A549 (cell line): ENCODE results near the gene OTOG. TPM values are rescaled to one million over a fixed set of nuclear protein-coding genes. Genes with fewer than 3 reads are reported as not detected.

Experiments
- ATAC-seq, 2 experiments: fragments of 200-7000 bp in 1 of 2; fragments of >200 bp in 1 of 2; cut with Nextera tagmentation in 1 of 2; cut with Tn5 transposase in 1 of 2; 3 replicates each; pipeline versions ENCODE4 v1.8.0 to v1.9.1; 2018 to 2020; ENCODE audit warnings: mild to moderate bottlenecking in 1 of 2, moderate library complexity in 1 of 2
- CTCF ChIA-PET: fragments of 300-600 bp; sonication (Branson Sonifier 250); formaldehyde crosslinking; extraction: SDS; loops from one replicate; lab custom pipeline; 2021; ENCODE audit warnings: antibody characterized with exemption, inconsistent platforms; lab: Yijun Ruan, JAX
- POLR2A ChIA-PET: fragments of 350-600 bp; formaldehyde crosslinking; extraction: SDS; loops from one replicate; lab custom pipeline; 2021; ENCODE audit warnings: antibody characterized with exemption, inconsistent platforms; lab: Yijun Ruan, JAX
- DNase-seq, 2 experiments: peaks; one replicate each; pipeline versions ENCODE4 v3.0.0 to v3.0.0-alpha.2; 2011 to 2016; ENCODE audit warnings: low read depth in 1 of 2, low spot score in 1 of 2
- FAIRE-seq: peaks from 2 replicates; lab custom pipeline; 2011; peaks lifted over from hg19 to GRCh38; lab: Jason Lieb, UNC
- H3K27ac ChIP-seq, 2 experiments: fragments of >200 bp; sonication (Bioruptor Twin); formaldehyde crosslinking; 3 replicates each; pipeline ENCODE4 v1.5.1; 2016 to 2017
- H3K4me1 ChIP-seq: fragments of >200 bp; sonication (Bioruptor Twin); formaldehyde crosslinking; 3 replicates; pipeline ENCODE4 v1.6.1; 2016
- H3K4me2 ChIP-seq: fragments of >200 bp; sonication (Bioruptor Twin); formaldehyde crosslinking; 3 replicates; pipeline ENCODE4 v1.6.1; 2016
- H3K4me3 ChIP-seq: fragments of >200 bp; sonication (Bioruptor Twin); formaldehyde crosslinking; 3 replicates; pipeline ENCODE4 v1.5.1; 2016
- H3K9me3 ChIP-seq: fragments of >200 bp; sonication (Bioruptor Twin); formaldehyde crosslinking; 3 replicates; pipeline ENCODE4 v1.6.1; 2016
- ATOH8 ChIP-seq: fragments of 250-450 bp; sonication (Bioruptor Pico); IDR thresholded peaks from 2 replicates; pipeline ENCODE4 v1.5.0; 2020; ENCODE audit warnings: low read depth, mild to moderate bottlenecking, moderate library complexity
- CHD2 ChIP-seq: fragments of 150-350 bp; IDR thresholded peaks from 2 replicates; pipeline ENCODE4 v1.6.1; 2014; ENCODE audit warnings: low read length; ENCODE audit not compliant: partially characterized antibody
- E2F6 ChIP-seq: IDR thresholded peaks from 2 replicates; pipeline ENCODE4 v1.6.1; 2012; ENCODE audit warnings: low read depth, borderline replicate concordance
- EHF ChIP-seq: fragments of 250-450 bp; sonication (Bioruptor Pico); IDR thresholded peaks from 2 replicates; pipeline ENCODE4 v1.5.0; 2020; ENCODE audit warnings: mild to moderate bottlenecking
- EHMT2 ChIP-seq: fragments of 200-600 bp; sonication (generic); IDR thresholded peaks from 2 replicates; pipeline ENCODE4 v1.6.1; 2016; ENCODE audit warnings: antibody characterized with exemption, low read depth, mild to moderate bottlenecking, moderate library complexity
- ESRRA ChIP-seq: fragments of 150-350 bp; IDR thresholded peaks from 2 replicates; pipeline ENCODE4 v1.6.1; 2014; ENCODE audit warnings: mild to moderate bottlenecking, low read length, borderline replicate concordance
- GATA3 ChIP-seq: IDR thresholded peaks from 2 replicates; pipeline ENCODE4 v1.6.1; 2012; ENCODE audit warnings: borderline replicate concordance
- HMGXB4 ChIP-seq: fragments of 250-450 bp; sonication (Bioruptor Pico); IDR thresholded peaks from 2 replicates; pipeline ENCODE4 v1.5.0; 2021; ENCODE audit warnings: mild to moderate bottlenecking, moderate library complexity, borderline replicate concordance
- HOXA7 ChIP-seq: fragments of 250-450 bp; sonication (Bioruptor Pico); IDR thresholded peaks from 2 replicates; pipeline ENCODE4 v1.5.0; 2020; ENCODE audit warnings: mild to moderate bottlenecking, moderate library complexity
- JUN ChIP-seq, 2 experiments: fragments of >200 bp; sonication (Bioruptor Twin); formaldehyde crosslinking; IDR thresholded peaks; 2 replicates in 1 of 2; 3 replicates in 1 of 2; pipeline ENCODE4 v1.6.1; 2016 to 2017
- NFE2L2 ChIP-seq: fragments of 150-350 bp; conservative IDR thresholded peaks from 2 replicates; pipeline ENCODE4 v1.6.1; 2014; ENCODE audit warnings: low read length
- PBX3 ChIP-seq: IDR thresholded peaks from 2 replicates; pipeline ENCODE4 v1.6.1; 2012
- PHF8 ChIP-seq: fragments of 200-600 bp; sonication (generic); IDR thresholded peaks from 2 replicates; pipeline ENCODE4 v1.6.1; 2016; ENCODE audit warnings: low read depth, mild to moderate bottlenecking, antibody characterized with exemption, moderate library complexity, borderline replicate concordance
- RARB ChIP-seq: fragments of 250-450 bp; sonication (Bioruptor Pico); IDR thresholded peaks from 2 replicates; pipeline ENCODE4 v1.8.0; 2021; ENCODE audit warnings: mild to moderate bottlenecking, moderate library complexity
- RFX5 ChIP-seq: fragments of 450-650 bp; IDR thresholded peaks from 2 replicates; pipeline ENCODE4 v1.7.1; 2014; ENCODE audit warnings: antibody characterized with exemption, mild to moderate bottlenecking, moderate library complexity
- SREBF2 ChIP-seq: fragments of 450-650 bp; IDR thresholded peaks from 2 replicates; pipeline ENCODE4 v1.6.1; 2014; ENCODE audit warnings: mild to moderate bottlenecking, moderate library complexity
- TFCP2L1 ChIP-seq: fragments of 250-450 bp; sonication (Bioruptor Pico); IDR thresholded peaks from 2 replicates; pipeline ENCODE4 v1.5.0; 2021; ENCODE audit warnings: mild to moderate bottlenecking
- ZC3H11A ChIP-seq: fragments of 450-650 bp; IDR thresholded peaks from 2 replicates; pipeline ENCODE4 v1.6.1; 2014; ENCODE audit warnings: antibody characterized with exemption, mild to moderate bottlenecking
- WGBS: methylation state at CpG from one replicate; pipeline ENCODE4 v1.1.6; 2017; ENCODE audit errors: missing lambda C conversion rate; 5-methylcytosine and 5-hydroxymethylcytosine counted together
- polyA plus RNA-seq, 4 experiments: library from polyadenylated mRNA; depleted of rRNA in 3 of 4; stranded (reverse); fragments of >200 nt; fragmentation: RNase III in 1 of 4; extraction: RNeasy Plus Mini Kit Qiagen cat#74134 plus additional on column Dnase treatment in 1 of 4; gene quantifications; 2 replicates in 3 of 4; 3 replicates in 1 of 4; pipeline ENCODE4 v1.2.3, GENCODE V29; 2011 to 2017
- TF ChIP-seq, protein P1 (sequence below): fragments of 200-600 bp; sonication (generic); IDR thresholded peaks from 2 replicates; pipeline ENCODE4 v1.6.1; 2016; ENCODE audit warnings: antibody characterized with exemption, mild to moderate bottlenecking, moderate library complexity
- TF ChIP-seq, protein P2 (sequence below): fragments of >200 bp; sonication (Bioruptor Twin); formaldehyde crosslinking; IDR thresholded peaks from 2 replicates; pipeline ENCODE4 v1.6.1; 2016
- TF ChIP-seq, protein P3 (sequence below): fragments of 150-350 bp; IDR thresholded peaks from 2 replicates; pipeline ENCODE4 v1.6.1; 2014; ENCODE audit warnings: low read depth, mild to moderate bottlenecking, low read length

The OTOG gene
- polyA plus RNA-seq, 2 of the 4 experiments (the other 2 are of a cell fraction) = not detected

DNA sequence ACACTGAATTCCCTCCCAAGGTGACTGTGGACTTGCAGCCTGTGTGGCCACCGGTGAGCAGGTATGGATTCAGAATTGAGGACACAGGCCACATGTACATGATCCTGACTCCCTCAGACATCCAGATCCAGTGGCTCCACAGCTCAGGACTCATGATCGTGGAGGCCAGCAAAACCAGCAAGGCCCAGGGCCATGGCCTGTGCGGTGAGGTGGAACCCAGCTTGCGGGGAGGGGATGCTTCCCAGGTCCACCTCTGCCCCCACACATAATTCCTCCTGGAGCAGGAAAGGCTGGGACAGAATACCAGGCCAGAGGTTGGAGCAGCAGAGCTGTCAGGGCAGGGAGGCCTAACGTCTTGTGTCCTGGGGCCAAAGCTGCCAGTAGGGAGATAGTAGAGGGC, 82.1 kb downstream of the OTOG start (continued):
- no peak for TF ChIP-seq ESRRA
- no peak for TF ChIP-seq CHD2
- no peak for TF ChIP-seq GATA3
- no peak for TF ChIP-seq ZC3H11A

- no peaks in the 10 kb centered on the region for H3K9me3 ChIP-seq
- 53% methylated on average over 2 of the region's 2 CpGs for WGBS
- TF ChIP-seq ATOH8 (CRISPR knock-in tag) = no peak
- TF ChIP-seq E2F6 = no peak
- TF ChIP-seq TFCP2L1 (CRISPR knock-in tag) = no peak
- no peak for TF ChIP-seq HMGXB4 (CRISPR knock-in tag)
- TF ChIP-seq SREBF2 = no peak
- no peak for TF ChIP-seq PHF8
- no peak for TF ChIP-seq RARB (CRISPR knock-in tag)
- TF ChIP-seq JUN (IDR thresholded peaks at IDR 0.05) = no peak
- TF ChIP-seq, protein P1, sequence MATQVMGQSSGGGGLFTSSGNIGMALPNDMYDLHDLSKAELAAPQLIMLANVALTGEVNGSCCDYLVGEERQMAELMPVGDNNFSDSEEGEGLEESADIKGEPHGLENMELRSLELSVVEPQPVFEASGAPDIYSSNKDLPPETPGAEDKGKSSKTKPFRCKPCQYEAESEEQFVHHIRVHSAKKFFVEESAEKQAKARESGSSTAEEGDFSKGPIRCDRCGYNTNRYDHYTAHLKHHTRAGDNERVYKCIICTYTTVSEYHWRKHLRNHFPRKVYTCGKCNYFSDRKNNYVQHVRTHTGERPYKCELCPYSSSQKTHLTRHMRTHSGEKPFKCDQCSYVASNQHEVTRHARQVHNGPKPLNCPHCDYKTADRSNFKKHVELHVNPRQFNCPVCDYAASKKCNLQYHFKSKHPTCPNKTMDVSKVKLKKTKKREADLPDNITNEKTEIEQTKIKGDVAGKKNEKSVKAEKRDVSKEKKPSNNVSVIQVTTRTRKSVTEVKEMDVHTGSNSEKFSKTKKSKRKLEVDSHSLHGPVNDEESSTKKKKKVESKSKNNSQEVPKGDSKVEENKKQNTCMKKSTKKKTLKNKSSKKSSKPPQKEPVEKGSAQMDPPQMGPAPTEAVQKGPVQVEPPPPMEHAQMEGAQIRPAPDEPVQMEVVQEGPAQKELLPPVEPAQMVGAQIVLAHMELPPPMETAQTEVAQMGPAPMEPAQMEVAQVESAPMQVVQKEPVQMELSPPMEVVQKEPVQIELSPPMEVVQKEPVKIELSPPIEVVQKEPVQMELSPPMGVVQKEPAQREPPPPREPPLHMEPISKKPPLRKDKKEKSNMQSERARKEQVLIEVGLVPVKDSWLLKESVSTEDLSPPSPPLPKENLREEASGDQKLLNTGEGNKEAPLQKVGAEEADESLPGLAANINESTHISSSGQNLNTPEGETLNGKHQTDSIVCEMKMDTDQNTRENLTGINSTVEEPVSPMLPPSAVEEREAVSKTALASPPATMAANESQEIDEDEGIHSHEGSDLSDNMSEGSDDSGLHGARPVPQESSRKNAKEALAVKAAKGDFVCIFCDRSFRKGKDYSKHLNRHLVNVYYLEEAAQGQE = no peak
- TF ChIP-seq EHMT2 = no peak
- TF ChIP-seq, protein P2, sequence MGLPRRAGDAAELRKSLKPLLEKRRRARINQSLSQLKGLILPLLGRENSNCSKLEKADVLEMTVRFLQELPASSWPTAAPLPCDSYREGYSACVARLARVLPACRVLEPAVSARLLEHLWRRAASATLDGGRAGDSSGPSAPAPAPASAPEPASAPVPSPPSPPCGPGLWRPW = no peak
- no peak for ATAC-seq
- no peak overlapping the region for H3K4me3 ChIP-seq
- H3K4me2 ChIP-seq = no peak overlapping the region
- no peak overlapping the region for H3K27ac ChIP-seq
- no peak for FAIRE-seq
- DNase-seq = no peak
- CTCF ChIA-PET = interaction anchor here (1.1 to 2.6 kb wide), 5 partner anchors 12 to 348 kb away, joined by 3 to 9 read pairs (median 4); no protein-coding TSS in a partner anchor
- POLR2A ChIA-PET = no interaction called here
- H3K4me1 ChIP-seq = no peaks in the 10 kb centered on the region
Observed at GRCh38 chr11:17630936-17631335, 83.9 kb downstream of the OTOG start.

DNA sequence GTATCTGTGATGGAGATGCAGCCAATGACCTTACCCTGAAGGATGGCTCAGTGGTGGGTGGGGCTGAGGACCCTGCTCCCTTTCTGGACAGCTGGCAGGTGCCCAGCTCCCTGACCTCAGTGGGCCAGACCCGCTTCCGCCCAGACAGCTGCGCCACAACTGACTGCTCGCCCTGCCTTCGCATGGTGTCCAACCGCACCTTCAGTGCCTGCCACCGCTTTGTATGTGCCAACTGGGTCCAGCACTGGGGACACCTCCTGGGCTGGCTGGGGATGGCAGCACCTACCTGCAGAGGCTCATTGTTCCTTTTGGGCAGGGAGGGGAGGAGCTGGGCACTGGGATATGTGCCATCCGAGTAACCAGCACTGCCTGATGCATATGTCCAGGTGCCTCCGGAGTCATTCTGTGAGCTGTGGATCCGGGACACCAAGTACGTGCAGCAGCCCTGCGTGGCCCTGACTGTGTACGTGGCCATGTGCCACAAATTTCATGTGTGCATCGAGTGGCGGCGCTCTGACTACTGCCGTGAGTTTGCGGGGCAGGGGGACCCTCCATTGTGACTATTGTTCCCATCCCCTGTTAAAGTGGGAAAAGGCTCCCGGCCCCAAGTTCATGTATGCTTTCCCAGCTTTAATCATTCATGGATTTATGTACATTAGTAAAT, 84.8 kb downstream of the OTOG start:
- WGBS = 60% methylated on average over 18 of the region's 19 CpGs
- no peak for DNase-seq
- no peak for FAIRE-seq
- CTCF ChIA-PET = interaction anchor here (1.1 to 2.6 kb wide), 4 partner anchors 12 to 347 kb away, joined by 3 to 9 read pairs (median 4); no protein-coding TSS in a partner anchor
- POLR2A ChIA-PET = no interaction called here
- no peaks in the 10 kb centered on the region for H3K9me3 ChIP-seq
- ATAC-seq = peak in 1 of 2 experiments; percentile 56; a peak in 3 of 6 replicates
- H3K4me2 ChIP-seq = no peak overlapping the region
- H3K27ac ChIP-seq = no peak overlapping the region
- H3K4me3 ChIP-seq = no peak overlapping the region
- no peaks in the 10 kb centered on the region for H3K4me1 ChIP-seq
- TF ChIP-seq, protein P3, sequence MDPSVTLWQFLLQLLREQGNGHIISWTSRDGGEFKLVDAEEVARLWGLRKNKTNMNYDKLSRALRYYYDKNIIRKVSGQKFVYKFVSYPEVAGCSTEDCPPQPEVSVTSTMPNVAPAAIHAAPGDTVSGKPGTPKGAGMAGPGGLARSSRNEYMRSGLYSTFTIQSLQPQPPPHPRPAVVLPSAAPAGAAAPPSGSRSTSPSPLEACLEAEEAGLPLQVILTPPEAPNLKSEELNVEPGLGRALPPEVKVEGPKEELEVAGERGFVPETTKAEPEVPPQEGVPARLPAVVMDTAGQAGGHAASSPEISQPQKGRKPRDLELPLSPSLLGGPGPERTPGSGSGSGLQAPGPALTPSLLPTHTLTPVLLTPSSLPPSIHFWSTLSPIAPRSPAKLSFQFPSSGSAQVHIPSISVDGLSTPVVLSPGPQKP = no peak
- TF ChIP-seq PBX3 (no peak), RFX5 (no peak), CHD2 (no peak), NFE2L2 (no peak), EHF (CRISPR knock-in tag) (no peak), HOXA7 (CRISPR knock-in tag) (no peak)
